HG02870 (cell line): Measurements from ENCODE around the gene LILRB5.
"Not testable (repeated sequence)": the region's sequence is repeated elsewhere in the genome, so short reads cannot be mapped to it uniquely, and the experiment has no call there.

Source experiments
- ATAC-seq: cut with Tn5 transposase; IDR thresholded peaks from one replicate; pipeline ENCODE4 v1.9.1; 2021; ENCODE audit warnings: mild to moderate bottlenecking, moderate library complexity; ENCODE audit not compliant: unreplicated experiment

LILRB5 gene

GRCh38 chr19:54217517-54218247, 39.4 kb downstream of the LILRB5 start:
- ATAC-seq = not testable (repeated sequence)

GRCh38 chr19:54216869-54217268, 40.2 kb downstream of the LILRB5 start:
- ATAC-seq = no peak

GRCh38 chr19:54214734-54215133, 42.3 kb downstream of the LILRB5 start:
- not testable (repeated sequence) for ATAC-seq

- not testable (repeated sequence) for ATAC-seq
Observed at GRCh38 chr19:54214217-54214616, 42.9 kb downstream of the LILRB5 start.

- ATAC-seq = no peak
Observed at GRCh38 chr19:54211235-54211634, 45.8 kb downstream of the LILRB5 start.

GRCh38 chr19:54209811-54210494, 47.1 kb downstream of the LILRB5 start:
- ATAC-seq = no peak

GRCh38 chr19:54209058-54209810, 47.8 kb downstream of the LILRB5 start:
- no peak for ATAC-seq

GRCh38 chr19:54208784-54209057, 48.4 kb downstream of the LILRB5 start:
- ATAC-seq = no peak

GRCh38 chr19:54207983-54208783, 48.9 kb downstream of the LILRB5 start:
- ATAC-seq = peak; percentile 46

- no peak for ATAC-seq
Observed at GRCh38 chr19:54207676-54207982, 49.4 kb downstream of the LILRB5 start.

- ATAC-seq = not testable (repeated sequence)
Observed at GRCh38 chr19:54207193-54207592, 49.9 kb downstream of the LILRB5 start.

GRCh38 chr19:54206831-54207177, 50.3 kb downstream of the LILRB5 start:
- no peak for ATAC-seq

GRCh38 chr19:54206030-54206830, 50.8 kb downstream of the LILRB5 start:
- ATAC-seq = no peak

GRCh38 chr19:54204767-54205468, 52.2 kb downstream of the LILRB5 start:
- no peak for ATAC-seq

GRCh38 chr19:54203151-54203611, 53.9 kb downstream of the LILRB5 start:
- no peak for ATAC-seq

GRCh38 chr19:54201980-54202379, 55.1 kb downstream of the LILRB5 start:
- ATAC-seq = no peak

GRCh38 chr19:54201172-54201701, 55.8 kb downstream of the LILRB5 start:
- ATAC-seq = no peak
